IPS-11a (cell line): ENCODE measurements around the gene GNGT2.
"Not testable (repeated sequence)": the region's sequence is repeated elsewhere in the genome, so short reads cannot be mapped to it uniquely, and the experiment has no call there.

Source experiments
- H3K4me3 ChIP-seq: one replicate; pipeline ENCODE4 v1.5.1; 2013; ENCODE audit warnings: low read depth, low read length, control low read depth

GNGT2 gene

GRCh38 chr17:49180998-49181635 is 29.3 kb downstream of the GNGT2 start:
- H3K4me3 ChIP-seq: no peak overlapping the region

- H3K4me3 ChIP-seq: no peak overlapping the region
Measured at GRCh38 chr17:49180303-49180702, 30.1 kb downstream of the GNGT2 start.

GRCh38 chr17:49175978-49176377 is 34.4 kb downstream of the GNGT2 start:
- H3K4me3 ChIP-seq: not testable (repeated sequence)

GRCh38 chr17:49170711-49171110 is 39.7 kb downstream of the GNGT2 start:
- not testable (repeated sequence) for H3K4me3 ChIP-seq

GRCh38 chr17:49170216-49170615 is 40.2 kb downstream of the GNGT2 start:
- no peak overlapping the region for H3K4me3 ChIP-seq

- H3K4me3 ChIP-seq: no peak overlapping the region
Measured at GRCh38 chr17:49168706-49169105, 41.7 kb downstream of the GNGT2 start.

- no peak overlapping the region for H3K4me3 ChIP-seq
Measured at GRCh38 chr17:49165143-49165542, 45.2 kb downstream of the GNGT2 start.

GRCh38 chr17:49162866-49163265 is 47.5 kb downstream of the GNGT2 start:
- no peak overlapping the region for H3K4me3 ChIP-seq

GRCh38 chr17:49157784-49158183 is 52.6 kb downstream of the GNGT2 start:
- no peak overlapping the region for H3K4me3 ChIP-seq

- no peak overlapping the region for H3K4me3 ChIP-seq
Measured at GRCh38 chr17:49156256-49156655, 54.1 kb downstream of the GNGT2 start.
